ENCODE data around the gene ELFN2.

DNA sequence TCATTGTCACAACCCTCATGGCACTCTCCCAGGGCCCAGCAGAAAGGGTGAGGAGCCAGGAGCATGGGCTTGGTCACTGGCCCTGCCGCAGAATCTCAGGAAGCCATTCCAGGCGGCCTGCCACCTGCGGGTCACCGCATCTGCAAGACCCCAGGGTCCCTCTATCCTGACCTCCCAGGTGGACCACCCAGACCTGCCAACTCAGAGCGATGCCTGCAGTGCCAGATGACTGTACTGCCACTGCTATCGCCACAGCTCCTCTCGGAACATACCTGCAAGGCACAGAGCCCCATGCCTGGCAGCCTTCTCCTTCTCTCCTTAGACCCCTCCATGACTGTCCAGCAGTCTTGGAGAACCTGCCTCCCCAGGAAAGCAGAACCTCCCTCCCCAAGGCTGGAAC is 26.4 kb upstream of the ELFN2 start:
- TF ChIP-seq MAX (IDR thresholded peaks at IDR 0.05) (no peak), EP300 (IDR thresholded peaks at IDR 0.05; ENCODE audit: borderline replicate concordance) (no peak), TCF12 (IDR thresholded peaks at IDR 0.05; ENCODE audit: low read depth) (no peak), YY1 (IDR thresholded peaks at IDR 0.05; ENCODE audit: low read depth) (no peak), TAF1 (IDR thresholded peaks at IDR 0.05; ENCODE audit: low read depth) (no peak), CEBPB (IDR thresholded peaks at IDR 0.05) (no peak)
- TF ChIP-seq, protein P1, sequence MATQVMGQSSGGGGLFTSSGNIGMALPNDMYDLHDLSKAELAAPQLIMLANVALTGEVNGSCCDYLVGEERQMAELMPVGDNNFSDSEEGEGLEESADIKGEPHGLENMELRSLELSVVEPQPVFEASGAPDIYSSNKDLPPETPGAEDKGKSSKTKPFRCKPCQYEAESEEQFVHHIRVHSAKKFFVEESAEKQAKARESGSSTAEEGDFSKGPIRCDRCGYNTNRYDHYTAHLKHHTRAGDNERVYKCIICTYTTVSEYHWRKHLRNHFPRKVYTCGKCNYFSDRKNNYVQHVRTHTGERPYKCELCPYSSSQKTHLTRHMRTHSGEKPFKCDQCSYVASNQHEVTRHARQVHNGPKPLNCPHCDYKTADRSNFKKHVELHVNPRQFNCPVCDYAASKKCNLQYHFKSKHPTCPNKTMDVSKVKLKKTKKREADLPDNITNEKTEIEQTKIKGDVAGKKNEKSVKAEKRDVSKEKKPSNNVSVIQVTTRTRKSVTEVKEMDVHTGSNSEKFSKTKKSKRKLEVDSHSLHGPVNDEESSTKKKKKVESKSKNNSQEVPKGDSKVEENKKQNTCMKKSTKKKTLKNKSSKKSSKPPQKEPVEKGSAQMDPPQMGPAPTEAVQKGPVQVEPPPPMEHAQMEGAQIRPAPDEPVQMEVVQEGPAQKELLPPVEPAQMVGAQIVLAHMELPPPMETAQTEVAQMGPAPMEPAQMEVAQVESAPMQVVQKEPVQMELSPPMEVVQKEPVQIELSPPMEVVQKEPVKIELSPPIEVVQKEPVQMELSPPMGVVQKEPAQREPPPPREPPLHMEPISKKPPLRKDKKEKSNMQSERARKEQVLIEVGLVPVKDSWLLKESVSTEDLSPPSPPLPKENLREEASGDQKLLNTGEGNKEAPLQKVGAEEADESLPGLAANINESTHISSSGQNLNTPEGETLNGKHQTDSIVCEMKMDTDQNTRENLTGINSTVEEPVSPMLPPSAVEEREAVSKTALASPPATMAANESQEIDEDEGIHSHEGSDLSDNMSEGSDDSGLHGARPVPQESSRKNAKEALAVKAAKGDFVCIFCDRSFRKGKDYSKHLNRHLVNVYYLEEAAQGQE (IDR thresholded peaks at IDR 0.05; ENCODE audit: low read depth): no peak

All from Ishikawa (cell line).